Measurements from ENCODE around the gene NUTM1. TPM values are rescaled to one million over a fixed set of nuclear protein-coding genes. Genes with fewer than 3 reads are reported as not detected.

NUTM1 gene
- polyA plus RNA-seq, 1 of the 3 experiments (the other 2 are of a cell fraction), result not detected

DNA sequence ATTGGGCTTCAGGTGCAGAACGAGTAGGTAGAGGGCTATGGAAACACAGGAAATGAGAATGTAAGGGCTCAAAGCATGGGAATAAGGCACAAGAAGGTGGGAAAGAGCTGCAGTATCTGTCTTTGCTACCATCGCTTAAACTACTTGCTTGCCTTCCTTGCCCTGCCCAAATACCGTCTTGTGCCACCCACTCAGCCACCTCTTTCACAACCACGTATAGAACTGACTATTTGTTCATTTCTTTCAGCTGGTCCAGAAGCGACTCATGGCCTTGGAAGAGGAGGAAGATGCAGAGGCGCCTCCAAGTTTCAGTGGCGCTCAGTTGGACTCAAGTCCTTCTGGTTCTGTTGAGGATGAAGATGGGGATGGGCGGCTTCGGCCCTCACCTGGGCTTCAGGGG is 12.1 kb downstream of the NUTM1 start:
- Histone ChIP-seq H3K4me1 (ENCODE audit: control insufficient read depth in 1 of 2, insufficient read depth in 2 of 2, low read depth in 1 of 2, low read length in 1 of 2) (no peaks in the 10 kb centered on the region), H3K9me3 (no peaks in the 10 kb centered on the region), H3K79me2 (ENCODE audit: insufficient read depth) (no peaks in the 10 kb centered on the region), H3K27ac (ENCODE audit: low read depth in 2 of 2, low read length in 1 of 2) (no peak overlapping the region), H3K4me2 (no peak overlapping the region), H4K20me1 (ENCODE audit: insufficient read depth) (no peaks in the 10 kb centered on the region), H2AFZ (ENCODE audit: low read depth) (no peak overlapping the region), H3K9ac (no peak overlapping the region), H3K4me3 (ENCODE audit: low read depth in 2 of 2, low read length in 1 of 2) (no peak overlapping the region), H3K9me2 (no peaks in the 10 kb centered on the region), H3F3A (replicated peaks; ENCODE audit: insufficient read depth) (no peaks in the 10 kb centered on the region), H3K36me3 (replicated peaks in 1 of 2; ENCODE audit: control insufficient read depth in 1 of 2, insufficient read depth in 2 of 2, low read length in 1 of 2) (peaks cover 0 to 35% of the 10 kb centered on the region in 2 experiments), H3K27me3 (ENCODE audit: insufficient read depth) (no peaks in the 10 kb centered on the region)
- no peak for DNase-seq
- WGBS (ENCODE audit: low lambda C conversion rate), result 92% methylated on average over 9 of the region's 9 CpGs
- ChIA-PET CTCF (interaction anchor here (0.7 to 1.8 kb wide), 4 partner anchors 9 to 565 kb away, joined by 3 to 18 read pairs (median 3); partner anchors contain the start of genes LPCAT4, NOP10 and NUTM1), POLR2A (no interaction called here)
- TF ChIP-seq RFX5 (IDR thresholded peaks at IDR 0.05; ENCODE audit: low read length) (no peak), POLR2AphosphoS5 (IDR thresholded peaks at IDR 0.05; ENCODE audit: low read depth, low read length) (no peak), FOSL2 (IDR thresholded peaks at IDR 0.05; ENCODE audit: borderline replicate concordance, low read depth) (no peak), GATA2 (CRISPR knock-in tag; IDR thresholded peaks at IDR 0.05) (no peak), MEF2A (IDR thresholded peaks at IDR 0.05; ENCODE audit: borderline replicate concordance, low read depth) (no peak), MXI1 (IDR thresholded peaks at IDR 0.05; ENCODE audit: low read depth, low read length) (no peak), JUND (IDR thresholded peaks at IDR 0.05) (no peak), RXRA (IDR thresholded peaks at IDR 0.05; ENCODE audit: borderline replicate concordance, low read depth) (no peak)
- TF ChIP-seq, protein P1, sequence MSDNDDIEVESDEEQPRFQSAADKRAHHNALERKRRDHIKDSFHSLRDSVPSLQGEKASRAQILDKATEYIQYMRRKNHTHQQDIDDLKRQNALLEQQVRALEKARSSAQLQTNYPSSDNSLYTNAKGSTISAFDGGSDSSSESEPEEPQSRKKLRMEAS (IDR thresholded peaks at IDR 0.05; ENCODE audit: low read depth), result no peak
- TF ChIP-seq, protein P2, sequence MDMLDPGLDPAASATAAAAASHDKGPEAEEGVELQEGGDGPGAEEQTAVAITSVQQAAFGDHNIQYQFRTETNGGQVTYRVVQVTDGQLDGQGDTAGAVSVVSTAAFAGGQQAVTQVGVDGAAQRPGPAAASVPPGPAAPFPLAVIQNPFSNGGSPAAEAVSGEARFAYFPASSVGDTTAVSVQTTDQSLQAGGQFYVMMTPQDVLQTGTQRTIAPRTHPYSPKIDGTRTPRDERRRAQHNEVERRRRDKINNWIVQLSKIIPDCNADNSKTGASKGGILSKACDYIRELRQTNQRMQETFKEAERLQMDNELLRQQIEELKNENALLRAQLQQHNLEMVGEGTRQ (IDR thresholded peaks at IDR 0.05; ENCODE audit: borderline replicate concordance, low read depth, low read length), result no peak
- TF ChIP-seq, protein P3, sequence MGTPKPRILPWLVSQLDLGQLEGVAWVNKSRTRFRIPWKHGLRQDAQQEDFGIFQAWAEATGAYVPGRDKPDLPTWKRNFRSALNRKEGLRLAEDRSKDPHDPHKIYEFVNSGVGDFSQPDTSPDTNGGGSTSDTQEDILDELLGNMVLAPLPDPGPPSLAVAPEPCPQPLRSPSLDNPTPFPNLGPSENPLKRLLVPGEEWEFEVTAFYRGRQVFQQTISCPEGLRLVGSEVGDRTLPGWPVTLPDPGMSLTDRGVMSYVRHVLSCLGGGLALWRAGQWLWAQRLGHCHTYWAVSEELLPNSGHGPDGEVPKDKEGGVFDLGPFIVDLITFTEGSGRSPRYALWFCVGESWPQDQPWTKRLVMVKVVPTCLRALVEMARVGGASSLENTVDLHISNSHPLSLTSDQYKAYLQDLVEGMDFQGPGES (IDR thresholded peaks at IDR 0.05; ENCODE audit: low read depth, low read length), result no peak

DNA sequence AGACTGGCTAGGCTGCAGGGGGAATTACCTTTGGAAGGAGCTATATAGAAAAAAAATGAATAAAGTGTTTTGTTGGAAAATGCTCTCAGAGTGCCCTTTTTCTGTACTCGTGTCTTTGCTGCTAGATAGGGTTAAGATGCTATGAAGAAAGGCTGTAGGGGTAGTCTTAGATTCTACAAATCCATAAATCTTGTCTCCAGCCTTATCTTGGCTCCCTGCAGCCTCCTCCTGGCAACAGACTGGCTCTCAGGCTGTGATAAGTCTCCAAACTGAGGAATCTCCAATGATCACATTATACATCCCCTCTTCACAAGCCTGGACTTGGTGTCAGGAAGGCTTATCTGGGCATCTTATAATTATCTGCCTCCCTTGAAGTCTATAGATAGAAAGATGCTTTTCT is 14.5 kb downstream of the NUTM1 start:
- Histone ChIP-seq H3K9me2 (no peaks in the 10 kb centered on the region), H3K27me3 (ENCODE audit: insufficient read depth) (no peaks in the 10 kb centered on the region), H3K27ac (ENCODE audit: low read depth in 2 of 2, low read length in 1 of 2) (no peak overlapping the region), H3K4me3 (ENCODE audit: low read depth in 2 of 2, low read length in 1 of 2) (no peak overlapping the region), H4K20me1 (ENCODE audit: insufficient read depth) (no peaks in the 10 kb centered on the region), H3K36me3 (replicated peaks in 1 of 2; ENCODE audit: control insufficient read depth in 1 of 2, insufficient read depth in 2 of 2, low read length in 1 of 2) (peaks cover 7 to 55% of the 10 kb centered on the region in 2 experiments), H3K9ac (no peak overlapping the region), H3K79me2 (ENCODE audit: insufficient read depth) (no peaks in the 10 kb centered on the region), H3F3A (replicated peaks; ENCODE audit: insufficient read depth) (no peaks in the 10 kb centered on the region), H3K9me3 (no peaks in the 10 kb centered on the region), H3K4me2 (no peak overlapping the region), H2AFZ (ENCODE audit: low read depth) (no peak overlapping the region), H3K4me1 (ENCODE audit: control insufficient read depth in 1 of 2, insufficient read depth in 2 of 2, low read depth in 1 of 2, low read length in 1 of 2) (no peaks in the 10 kb centered on the region)
- TF ChIP-seq SIN3A (IDR thresholded peaks at IDR 0.05; ENCODE audit: borderline replicate concordance, low read depth, low read length) (no peak), TCF12 (IDR thresholded peaks at IDR 0.05) (no peak), MEF2A (IDR thresholded peaks at IDR 0.05; ENCODE audit: borderline replicate concordance, low read depth) (no peak), EZH2phosphoT487 (IDR thresholded peaks at IDR 0.05; ENCODE audit: borderline replicate concordance, low read depth) (no peak)
- no peak for DNase-seq
- ChIA-PET CTCF (interaction anchor here (1.3 to 2.1 kb wide), 2 partner anchors 10 to 14 kb away, joined by 5 to 14 read pairs; partner anchors contain the start of genes LPCAT4, NOP10 and NUTM1), POLR2A (no interaction called here)
- 79% methylated on average over 1 of the region's 1 CpG for WGBS (ENCODE audit: low lambda C conversion rate)

Measured in SK-N-SH (cell line).